Midbrain (tissue), 1 donor: ENCODE measurements around the gene GRID2.
"Not testable (repeated sequence)": the region's sequence is repeated elsewhere in the genome, so short reads cannot be mapped to it uniquely, and the experiment has no call there.

Source experiments
- DNase-seq: peaks from one replicate; lab custom pipeline; 2025; lab: John Stamatoyannopoulos, UW

Gene GRID2

DNA sequence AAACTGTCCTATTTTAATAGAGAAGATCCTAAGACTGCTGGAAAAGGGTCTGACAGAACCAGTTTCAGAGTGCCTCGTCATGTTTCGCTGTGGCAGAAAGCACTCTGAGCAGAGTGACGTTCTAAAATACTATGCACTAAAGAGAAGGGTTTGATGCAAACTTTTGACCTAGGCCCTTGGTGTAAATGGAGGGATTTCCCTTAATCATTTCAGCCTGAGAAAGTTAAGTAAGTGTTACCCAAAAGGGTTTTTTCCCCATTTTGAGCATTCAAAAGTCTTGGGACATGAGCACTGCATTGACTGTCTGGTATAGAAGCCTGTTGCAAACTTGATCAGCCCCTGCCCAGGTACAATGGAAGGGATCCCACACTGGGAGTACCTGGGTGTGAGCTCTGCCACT is 1367.3 kb downstream of the GRID2 start:
- DNase-seq, result no peak

DNA sequence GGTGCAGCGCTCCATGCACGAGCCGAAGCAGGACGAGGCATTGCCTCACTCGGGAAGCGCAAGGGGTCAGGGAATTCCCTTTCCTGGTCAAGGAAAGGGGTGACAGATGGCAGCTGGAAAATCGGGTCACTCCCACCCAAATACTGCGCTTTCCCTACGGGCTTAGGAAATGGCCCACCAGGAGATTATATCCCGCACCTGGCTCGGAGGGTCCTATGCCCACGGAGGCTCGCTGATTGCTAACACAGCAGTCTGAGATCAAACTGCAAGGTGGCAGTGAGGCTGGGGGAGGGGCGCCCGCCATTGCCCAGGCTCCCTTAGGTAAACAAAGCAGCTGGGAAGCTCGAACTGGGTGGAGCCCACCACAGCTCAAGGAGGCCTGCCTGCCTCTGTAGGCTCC is 1373.2 kb downstream of the GRID2 start:
- DNase-seq, result not testable (repeated sequence)

GRCh38 chr4:93684571-93684970 is 1380.8 kb downstream of the GRID2 start:
- no peak for DNase-seq

DNA sequence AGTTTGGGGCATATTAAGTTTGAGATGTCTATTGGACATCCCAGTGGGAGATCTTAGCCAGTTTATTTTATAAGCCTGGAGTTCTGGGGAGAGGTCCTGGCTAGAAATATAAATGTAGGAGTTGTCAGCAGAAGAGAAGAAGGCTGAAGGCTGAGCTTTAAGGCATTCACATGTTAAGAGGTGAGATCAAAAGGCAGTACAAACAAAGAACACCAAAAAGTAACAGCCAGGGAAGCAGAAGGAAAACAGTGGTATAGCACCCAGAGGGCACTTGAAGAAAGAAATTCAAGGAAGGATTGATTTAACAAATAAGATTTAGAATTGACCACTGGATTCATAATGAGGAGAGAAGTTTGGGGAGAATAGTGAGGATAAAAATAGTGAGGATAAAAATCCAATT is 1383.5 kb downstream of the GRID2 start:
- no peak for DNase-seq

GRCh38 chr4:93688978-93689377 is 1385.2 kb downstream of the GRID2 start:
- DNase-seq, result no peak

GRCh38 chr4:93693141-93693540 is 1389.4 kb downstream of the GRID2 start:
- no peak for DNase-seq

GRCh38 chr4:93698686-93699085 is 1394.9 kb downstream of the GRID2 start:
- no peak for DNase-seq

DNA sequence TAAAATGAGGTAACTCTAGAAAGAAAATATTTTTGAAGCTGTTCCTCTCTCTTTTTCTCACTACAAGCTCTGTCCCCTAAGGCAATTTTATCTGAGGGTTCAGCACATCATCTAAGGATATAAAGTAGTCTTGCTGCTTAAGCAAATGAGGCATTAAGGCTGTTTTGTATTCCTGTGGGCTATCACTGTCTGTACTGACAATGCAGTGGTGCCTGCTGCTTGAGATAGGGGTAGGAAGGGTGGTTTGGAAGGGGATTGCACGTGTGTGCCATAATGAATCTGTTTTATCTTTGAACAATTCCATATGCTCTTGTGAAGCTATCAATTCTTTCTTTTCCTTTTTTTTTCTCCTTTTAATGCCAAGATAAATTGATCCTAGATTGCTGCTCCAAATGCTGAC is 1396.8 kb downstream of the GRID2 start:
- DNase-seq, result no peak

GRCh38 chr4:93710101-93710846 is 1406.5 kb downstream of the GRID2 start:
- peak; percentile 52 for DNase-seq

GRCh38 chr4:93710847-93711430 is 1407.2 kb downstream of the GRID2 start:
- DNase-seq, result no peak

- DNase-seq, result no peak
These were observed 1414.5 kb downstream of the GRID2 start for GRCh38 chr4:93718233-93718632.

DNA sequence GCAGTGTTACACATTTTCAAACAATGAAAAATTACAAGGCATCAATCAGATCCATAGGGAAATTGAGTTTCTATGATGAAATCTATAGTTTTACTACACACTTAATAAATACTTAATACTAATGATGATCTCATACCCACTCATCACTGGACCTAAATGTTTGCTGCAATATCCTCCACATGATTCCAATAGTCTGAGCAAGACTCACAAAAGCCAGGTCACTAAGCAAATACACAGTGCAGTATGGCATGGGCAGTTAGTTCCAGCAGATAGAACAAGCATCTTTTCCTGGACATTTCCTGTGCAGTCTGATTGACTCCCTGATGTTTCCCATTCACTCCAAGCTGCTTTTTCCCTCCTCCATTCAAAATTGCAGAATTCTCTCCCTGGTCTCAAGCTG is 1415.8 kb downstream of the GRID2 start:
- DNase-seq, result no peak

- DNase-seq, result no peak
These were observed 1418.7 kb downstream of the GRID2 start for GRCh38 chr4:93722446-93722845.

DNA sequence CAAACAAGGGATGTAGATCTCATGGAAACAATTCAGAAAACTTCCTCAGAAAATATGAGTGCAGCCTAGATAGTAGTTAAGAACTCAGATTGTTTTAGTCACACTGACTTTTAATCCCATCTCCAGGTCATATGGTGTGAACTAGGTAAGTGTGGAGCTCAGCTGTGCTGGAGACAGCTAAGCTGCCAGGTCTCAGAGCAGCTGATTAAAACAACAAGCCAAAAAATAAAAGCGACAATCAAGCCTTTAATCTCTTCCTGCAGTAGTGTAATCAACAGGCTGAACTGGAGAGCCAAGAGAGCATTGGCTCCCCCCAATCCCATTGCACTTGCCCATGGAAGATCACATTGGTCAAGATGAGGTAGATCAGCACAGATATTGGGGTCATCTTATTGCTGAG is 1426.5 kb downstream of the GRID2 start:
- no peak for DNase-seq

GRCh38 chr4:93730760-93731159 is 1427.0 kb downstream of the GRID2 start:
- no peak for DNase-seq

DNA sequence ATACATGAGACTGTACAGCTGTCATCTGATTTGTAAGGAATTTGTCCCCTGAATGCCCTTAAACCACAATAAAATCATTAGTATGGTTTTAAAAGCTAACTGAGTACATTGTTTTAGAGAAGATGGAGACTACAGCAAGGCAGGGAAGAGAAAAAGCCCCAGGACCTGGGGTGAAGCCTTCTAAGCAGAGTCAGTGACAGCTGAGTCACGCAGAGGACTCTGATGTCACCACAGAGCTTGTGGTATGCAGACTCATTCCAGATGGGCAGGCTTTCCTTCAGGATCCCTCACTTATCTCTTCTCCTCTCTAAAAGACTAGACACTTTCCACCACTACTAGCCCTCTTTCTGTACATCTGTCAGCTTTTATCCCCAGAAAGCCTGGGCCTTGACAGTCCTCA is 1427.7 kb downstream of the GRID2 start:
- DNase-seq, result no peak

DNA sequence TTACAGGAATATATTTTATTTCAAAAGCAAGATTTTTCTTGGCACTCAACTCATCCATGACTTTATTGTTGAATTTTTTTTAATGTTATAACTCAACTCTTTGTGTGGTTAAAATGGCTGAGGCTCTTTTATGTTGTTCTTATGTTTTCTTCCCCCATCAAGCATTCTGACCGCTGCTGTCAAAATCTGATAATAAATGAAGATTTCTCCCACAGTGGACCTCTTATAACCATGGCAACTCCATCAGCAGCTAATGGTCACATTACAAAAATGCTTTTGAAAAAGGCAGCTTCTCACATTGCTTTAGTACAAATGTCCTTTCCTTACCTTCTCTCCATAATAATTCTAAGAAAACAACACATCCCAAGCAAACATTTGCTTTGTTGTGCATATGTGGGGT is 1428.7 kb downstream of the GRID2 start:
- no peak for DNase-seq

DNA sequence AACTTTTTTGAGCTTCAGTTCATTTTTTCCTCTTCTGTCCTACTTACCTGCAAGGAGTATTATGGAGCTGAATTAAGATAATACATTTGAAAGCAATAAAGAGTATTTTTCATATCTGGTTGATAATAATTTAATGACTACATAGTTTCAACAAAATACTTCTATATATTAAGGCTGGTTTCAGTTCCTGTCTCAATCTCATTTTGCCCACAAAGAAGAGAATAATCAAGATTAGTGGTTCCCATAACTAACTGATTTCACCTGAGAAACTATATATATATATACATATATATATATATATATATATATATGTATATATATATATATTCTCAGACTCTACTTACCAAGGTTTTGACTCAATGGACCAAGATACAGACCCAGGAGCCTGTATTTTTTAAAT is 1437.1 kb downstream of the GRID2 start:
- no peak for DNase-seq

DNA sequence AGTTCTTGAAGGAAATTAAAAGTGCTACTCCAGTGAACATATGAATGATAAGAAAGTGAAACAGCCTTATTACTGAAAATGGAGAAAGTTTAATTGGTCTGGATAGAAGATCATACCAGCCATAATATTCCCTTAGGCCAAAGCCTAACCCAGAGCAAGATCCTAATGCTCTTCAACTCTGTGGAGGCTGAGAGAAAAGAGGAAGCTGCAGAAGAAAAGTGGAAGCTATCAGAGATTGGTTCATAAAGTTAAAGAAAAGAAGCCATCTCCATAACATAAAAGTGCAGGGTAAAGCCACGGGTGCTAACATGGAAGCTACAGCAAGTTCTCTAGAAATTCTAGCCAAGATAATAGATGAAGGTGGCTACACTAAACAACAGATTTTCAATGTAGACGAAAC is 1439.3 kb downstream of the GRID2 start:
- no peak for DNase-seq

DNA sequence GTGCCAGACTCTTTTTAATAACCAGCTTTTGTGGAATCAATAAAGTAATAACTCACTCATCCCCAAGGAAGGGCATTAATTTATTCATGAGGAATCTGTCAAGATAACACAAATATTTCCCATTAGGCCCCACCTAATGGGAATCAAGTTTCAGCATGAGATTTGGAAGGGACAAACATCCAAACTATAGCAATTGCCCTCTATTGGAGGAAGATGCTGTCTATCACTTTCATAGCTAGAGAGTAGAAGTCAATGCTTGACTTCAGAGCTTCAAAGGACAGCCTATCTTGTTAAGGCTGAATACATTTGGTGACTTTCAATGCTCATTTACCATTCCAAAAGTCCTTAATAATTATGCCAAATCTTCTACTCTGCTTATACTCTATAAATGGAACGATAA is 1439.9 kb downstream of the GRID2 start:
- DNase-seq, result no peak

- DNase-seq, result no peak
These were observed 1441.2 kb downstream of the GRID2 start for GRCh38 chr4:93744961-93745360.

GRCh38 chr4:93746031-93746430 is 1442.3 kb downstream of the GRID2 start:
- no peak for DNase-seq

DNA sequence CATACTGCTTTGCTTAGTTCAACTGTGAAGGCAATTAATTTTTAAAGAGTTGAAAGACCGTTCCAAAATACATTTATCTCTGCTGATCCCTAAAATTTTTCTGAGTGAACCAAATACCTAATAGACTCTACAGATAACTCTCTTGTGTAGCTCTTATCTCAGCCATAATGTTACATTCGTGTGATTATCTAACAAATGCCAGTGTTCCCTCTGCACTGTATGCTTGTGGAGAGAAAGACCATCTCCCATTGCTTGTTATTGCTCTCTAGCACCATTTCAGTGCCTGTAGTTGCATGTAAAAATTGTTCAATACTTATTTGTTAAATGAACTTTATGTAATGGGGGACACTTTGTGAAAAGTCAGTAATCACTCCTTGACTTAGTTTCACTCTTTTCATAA is 1443.5 kb downstream of the GRID2 start:
- DNase-seq, result no peak
